Ovary (tissue), 9 donors: Measurements from ENCODE around the gene PRF1. TPM values are rescaled to one million over a fixed set of nuclear protein-coding genes. Genes with fewer than 3 reads are reported as not detected.
A peak's percentile ranks its signal among the peaks of the same experiment; 100 is the strongest.

Experiments used
- DNase-seq, 5 donors: peaks; one replicate each; pipeline ENCODE4 v3.0.0-alpha.2; 2019 to 2020
- H3K27ac ChIP-seq, 2 donors: fragments of 200-600 bp; one replicate each; pipeline versions ENCODE4 v1.5.1 to v1.8.0; 2019 to 2022
- H3K27me3 ChIP-seq: fragments of 200-600 bp; one replicate; pipeline ENCODE4 v1.8.0; 2022
- H3K36me3 ChIP-seq: fragments of 200-600 bp; sonication (generic); one replicate; pipeline ENCODE4 v1.5.1; 2019
- H3K4me1 ChIP-seq: one replicate; pipeline ENCODE4 v1.8.1; 2013; ENCODE audit warnings: mild to moderate bottlenecking, moderate library complexity; ENCODE audit not compliant: insufficient read depth
- H3K4me3 ChIP-seq: fragments of 200-600 bp; sonication (generic); one replicate; pipeline ENCODE4 v1.5.1; 2017
- H3K9me3 ChIP-seq, 2 donors: fragments of 200-600 bp in 1 of 2; sonication (generic) in 1 of 2; one replicate each; pipeline versions ENCODE4 v1.5.1 to v1.8.1; 2013 to 2019; ENCODE audit warnings: mild to moderate bottlenecking in 1 of 2, moderate library complexity in 1 of 2
- CTCF ChIP-seq, 3 donors: fragments of 450-650 bp in 2 of 3; fragments of 200-600 bp in 1 of 3; IDR thresholded peaks; one replicate each; pipeline versions ENCODE4 v1.5.1 to v1.8.0; 2016 to 2022; ENCODE audit warnings: antibody characterized with exemption in 3 of 3, mild to moderate bottlenecking in 1 of 3
- EP300 ChIP-seq: sonication (generic); formaldehyde crosslinking; IDR thresholded peaks from one replicate; pipeline ENCODE4 v1.6.1; 2017; ENCODE audit warnings: antibody characterized with exemption
- POLR2A ChIP-seq: fragments of 450-650 bp; IDR thresholded peaks from one replicate; pipeline ENCODE4 v1.6.1; 2017; ENCODE audit warnings: antibody characterized with exemption, mild to moderate bottlenecking, moderate library complexity
- WGBS, 3 donors: extraction: QIAGEN DNeasy Blood & Tissue Kit in 1 of 3; methylation state at CpG; one replicate each; pipeline versions ENCODE4 v1.1.5 to v1.1.7; 2013 to 2017; 5-methylcytosine and 5-hydroxymethylcytosine counted together
- intact Hi-C, 4 donors: fragments of 100-400 bp; cut with DNase I; formaldehyde crosslinking; loops; one replicate each; pipeline versions ENCODE4 v1.11.0 to v1.15.1; 2022 to 2023
- polyA plus RNA-seq, 2 donors: library from polyadenylated mRNA; stranded (reverse); fragments of 200-250 nt in 1 of 2; fragments of 350-450 nt in 1 of 2; fragmentation: Illumina TruSeq in 1 of 2; extraction: RNeasy Lipid Tissue Mini Kit (QIAGEN cat#74804) in 1 of 2; gene quantifications; one replicate each; pipeline ENCODE4 v1.2.3, GENCODE V29; 2013 to 2014
- total RNA-seq, 7 donors: library from RNA; depleted of rRNA in 2 of 7; stranded (reverse); fragments of >200 nt in 2 of 7; fragmentation: NEBNext Ultra II Directional in 3 of 7; extraction: Animal tissue kit (Norgen Biotek cat#: 25700) in 3 of 7; gene quantifications; one replicate each; pipeline versions ENCODE4 v1.1.0 to v1.2.4, GENCODE V29; 2016 to 2023
- donor health status: DM: no; HTN: no; CAD: no; lungs with moderate emphysema.
- donor health status: DM: no; HTN: no; CAD: no.
- donor health status: Bipolar disorder and iron deficiency.
- donor health status: DM: yes; HTN: yes; CAD: no.
- donor health status: DM: no; HTN: no; CAD: no.
- donor health status: DM: yes; HTN: yes; CAD: no.

PRF1 gene
- total and polyA plus RNA-seq, 9 donors: 0.58 to 5.1 (median 1.3) TPM

- TF ChIP-seq POLR2A (no peak), EP300 (no peak), CTCF (IDR thresholded peaks at IDR 0.05) (no peak)
- Histone ChIP-seq H3K4me3 (no peak overlapping the region), H3K27me3 (no peaks in the 10 kb centered on the region), H3K27ac (no peak overlapping the region), H3K9me3 (no peaks in the 10 kb centered on the region), H3K4me1 (no peaks in the 10 kb centered on the region), H3K36me3 (no peaks in the 10 kb centered on the region)
- no peak for DNase-seq
- WGBS, 3 donors: 89 to 96% (median 91%) methylated on average over 3 of the region's 3 CpGs
- intact Hi-C loops: no loop called here
These were observed 34.4 kb downstream of the PRF1 start for GRCh38 chr10:70568113-70568512.

DNA sequence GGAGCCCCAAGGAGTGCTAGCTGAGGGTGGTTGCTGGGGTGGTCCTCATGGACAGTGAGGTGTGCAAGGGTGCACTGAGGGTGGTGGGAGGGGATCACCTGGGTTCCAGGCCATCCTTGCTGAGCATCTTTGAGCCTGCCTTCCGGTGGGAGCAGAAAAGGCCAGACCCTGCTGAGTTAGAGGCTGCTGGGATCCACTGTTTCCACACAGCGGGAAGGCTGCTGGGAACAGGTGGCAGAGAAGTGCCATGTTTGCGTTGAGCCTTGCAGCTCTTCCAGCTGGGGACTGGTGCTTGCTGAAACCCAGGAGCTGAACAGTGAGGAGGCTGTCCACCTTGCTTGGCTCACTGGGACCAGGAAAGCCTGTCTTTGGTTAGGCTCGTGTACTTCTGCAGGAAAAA, 34.9 kb downstream of the PRF1 start:
- no peaks in the 10 kb centered on the region for H3K9me3 ChIP-seq
- H3K4me3 ChIP-seq: no peak overlapping the region
- H3K27ac ChIP-seq: no peak overlapping the region
- H3K27me3 ChIP-seq: no peaks in the 10 kb centered on the region
- no peaks in the 10 kb centered on the region for H3K36me3 ChIP-seq
- no peak for DNase-seq
- intact Hi-C loops: no loop called here
- TF ChIP-seq POLR2A: no peak
- no peak for TF ChIP-seq EP300
- no peak for TF ChIP-seq CTCF (IDR thresholded peaks at IDR 0.05)
- 82 to 85% (median 84%) methylated on average over 4 of the region's 4 CpGs for WGBS, 3 donors
- H3K4me1 ChIP-seq: no peaks in the 10 kb centered on the region

DNA sequence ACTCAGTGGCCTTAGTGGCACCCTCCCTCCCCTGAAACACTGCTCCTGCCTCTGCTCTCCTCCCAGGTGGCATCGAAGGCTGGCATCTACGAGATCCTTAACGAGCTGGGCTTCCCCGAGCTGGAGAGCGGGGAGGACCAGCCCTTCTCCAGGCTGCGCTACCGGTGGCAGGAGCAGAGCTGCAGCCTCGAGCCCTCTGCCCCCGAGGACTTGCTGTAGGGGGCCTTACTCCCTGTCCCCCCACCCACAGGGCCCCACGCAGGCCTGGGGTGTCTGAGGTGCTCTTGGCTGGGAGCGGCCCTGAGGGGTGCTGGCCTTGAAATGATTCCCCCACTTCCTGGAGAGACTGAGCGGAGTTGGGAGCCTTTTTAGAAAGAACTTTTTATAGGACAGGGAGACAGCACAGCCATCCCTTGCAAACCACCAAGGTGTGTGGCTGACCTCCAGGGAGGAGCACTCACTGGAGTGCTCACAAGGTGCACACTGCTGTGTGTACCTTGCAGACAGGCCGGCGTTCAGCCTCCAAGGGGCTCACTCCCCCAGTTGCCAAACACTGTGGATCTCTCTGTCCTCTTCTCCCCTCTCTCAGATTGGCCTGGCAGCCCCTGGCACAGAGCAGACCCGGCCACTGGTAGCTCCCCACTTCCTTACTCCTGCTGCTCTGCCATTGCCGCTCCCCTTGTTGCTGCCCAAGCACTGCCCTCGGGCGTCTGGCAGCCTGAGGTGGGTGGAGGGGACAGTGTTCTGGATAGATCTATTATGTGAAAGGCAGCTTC, 35.8 kb downstream of the PRF1 start:
- Histone ChIP-seq H3K4me3 (no peak overlapping the region), H3K36me3 (no peaks in the 10 kb centered on the region), H3K4me1 (no peaks in the 10 kb centered on the region), H3K27ac (no peak overlapping the region), H3K27me3 (no peaks in the 10 kb centered on the region), H3K9me3 (no peaks in the 10 kb centered on the region)
- peak in 1 of 5 donors; percentile 20 for DNase-seq
- intact Hi-C loops: no loop called here
- no peak for TF ChIP-seq EP300
- TF ChIP-seq CTCF (IDR thresholded peaks at IDR 0.05): no peak
- no peak for TF ChIP-seq POLR2A
- 75 to 80% (median 77%) methylated on average over 17 to 18 of the region's 18 CpGs for WGBS, 3 donors

- intact Hi-C loops: no loop called here
- Histone ChIP-seq H3K27me3 (no peaks in the 10 kb centered on the region), H3K4me1 (no peaks in the 10 kb centered on the region), H3K4me3 (no peak overlapping the region), H3K27ac (no peak overlapping the region), H3K9me3 (no peaks in the 10 kb centered on the region), H3K36me3 (no peaks in the 10 kb centered on the region)
- WGBS, 3 donors: 85 to 91% (median 87%) methylated on average over 18 of the region's 18 CpGs
- DNase-seq: peak in 1 of 5 donors; percentile 23
- TF ChIP-seq CTCF (IDR thresholded peaks at IDR 0.05) (no peak), EP300 (no peak), POLR2A (no peak)
These were observed 36.7 kb downstream of the PRF1 start for GRCh38 chr10:70565556-70566514.
